H1 (cell line): ENCODE data around the gene ATP5F1E. TPM values are rescaled to one million over a fixed set of nuclear protein-coding genes. Genes with fewer than 3 reads are reported as not detected.

Experiments used
- CTCF ChIA-PET: fragments of 300-600 bp; sonication (Branson Sonifier 250); formaldehyde crosslinking; loops from one replicate; lab custom pipeline; 2021; ENCODE audit not compliant: partially characterized antibody; lab: Charles Lee
- POLR2A ChIA-PET: fragments of 300-600 bp; sonication (Branson Sonifier 250); formaldehyde crosslinking; loops from one replicate; lab custom pipeline; 2021; ENCODE audit warnings: inconsistent platforms; ENCODE audit not compliant: partially characterized antibody; lab: Charles Lee
- DNase-seq, 2 experiments: peaks; one replicate each; pipeline versions ENCODE4 v3.0.0 to v3.0.0-alpha.2; 2010 to 2022; ENCODE audit warnings: low spot score in 2 of 2, low read depth in 1 of 2, mixed read lengths in 1 of 2
- FAIRE-seq: peaks from 2 replicates; lab custom pipeline; 2011; peaks lifted over from hg19 to GRCh38; lab: Jason Lieb, UNC
- H2AFZ ChIP-seq: 2 replicates; pipeline ENCODE4 v1.8.1; 2012; ENCODE audit warnings: low read length, inconsistent platforms
- H2AK5ac ChIP-seq: 2 replicates; pipeline ENCODE4 v1.6.1; 2013; ENCODE audit warnings: low read depth, low read length
- H2BK120ac ChIP-seq: replicated peaks from 2 replicates; pipeline ENCODE3; 2013; ENCODE audit warnings: low read depth, low read length, inconsistent platforms
- H2BK12ac ChIP-seq: 2 replicates; pipeline ENCODE4 v1.6.1; 2013; ENCODE audit warnings: low read depth, low read length
- H2BK15ac ChIP-seq: 2 replicates; pipeline ENCODE4 v1.6.1; 2013; ENCODE audit warnings: low read length
- H2BK20ac ChIP-seq: 2 replicates; pipeline ENCODE4 v1.6.1; 2013; ENCODE audit warnings: low read length
- H2BK5ac ChIP-seq: 2 replicates; pipeline ENCODE4 v1.6.1; 2013; ENCODE audit warnings: low read depth, low read length
- H3K14ac ChIP-seq: 2 replicates; pipeline ENCODE4 v1.6.1; 2013; ENCODE audit warnings: inconsistent platforms; ENCODE audit not compliant: insufficient read length
- H3K18ac ChIP-seq: 2 replicates; pipeline ENCODE4 v1.6.1; 2013; ENCODE audit warnings: low read length; ENCODE audit errors: extremely low read depth
- H3K23ac ChIP-seq: 2 replicates; pipeline ENCODE4 v1.6.1; 2013; ENCODE audit warnings: inconsistent platforms; ENCODE audit not compliant: insufficient read length
- H3K23me2 ChIP-seq: 2 replicates; pipeline ENCODE4 v1.6.1; 2013; ENCODE audit warnings: low read depth, low read length
- H3K27ac ChIP-seq: 2 replicates; pipeline ENCODE4 v1.6.1; 2011; ENCODE audit warnings: low read depth, low read length, inconsistent platforms
- H3K27me3 ChIP-seq, 4 experiments: replicated peaks in 1 of 4; 1 replicate in 1 of 4; 2 replicates in 3 of 4; pipeline versions ENCODE4 v1.6.1 to v1.8.1; 2011 to 2013; ENCODE audit warnings: low read length in 3 of 4, mild to moderate bottlenecking in 3 of 4, inconsistent platforms in 2 of 4, mixed read lengths in 2 of 4, moderate library complexity in 1 of 4; ENCODE audit not compliant: control insufficient read depth in 3 of 4, insufficient read depth in 3 of 4; ENCODE audit errors: extremely low read depth in 1 of 4
- H3K36me3 ChIP-seq, 4 experiments: 2 replicates each; pipeline versions ENCODE4 v1.6.1 to v1.8.1; 2011 to 2013; ENCODE audit warnings: mild to moderate bottlenecking in 4 of 4, low read length in 3 of 4, moderate library complexity in 2 of 4, control low read depth in 1 of 4, inconsistent platforms in 1 of 4; ENCODE audit not compliant: insufficient read depth in 4 of 4, control insufficient read depth in 2 of 4
- H3K4ac ChIP-seq: replicated peaks from 2 replicates; pipeline ENCODE3; 2013; ENCODE audit warnings: low read length, low read depth, mixed read lengths, inconsistent platforms; ENCODE audit not compliant: insufficient read length
- H3K4me1 ChIP-seq, 4 experiments: replicated peaks in 1 of 4; 1 replicate in 1 of 4; 2 replicates in 3 of 4; pipeline versions ENCODE4 v1.6.1 to v1.8.1; 2011 to 2013; ENCODE audit warnings: low read length in 3 of 4, inconsistent platforms in 2 of 4, mixed read lengths in 1 of 4; ENCODE audit not compliant: insufficient read depth in 4 of 4, control insufficient read depth in 3 of 4
- H3K4me2 ChIP-seq, 2 experiments: 2 replicates each; pipeline versions ENCODE4 v1.6.1 to v1.8.1; 2011 to 2013; ENCODE audit warnings: low read depth in 2 of 2, low read length in 2 of 2, control low read depth in 1 of 2, inconsistent platforms in 1 of 2, mild to moderate bottlenecking in 1 of 2; ENCODE audit not compliant: insufficient read depth in 1 of 2
- H3K4me3 ChIP-seq, 4 experiments: fragments of 200-600, 300-600 bp in 1 of 4; sonication (generic), shearing (Covaris generic), sonication (Bioruptor Twin) in 1 of 4; 2 replicates each; pipeline versions ENCODE4 v1.5.1 to v1.8.1; 2011 to 2016; ENCODE audit warnings: low read length in 4 of 4, low read depth in 3 of 4, control low read depth in 2 of 4, inconsistent platforms in 2 of 4, mild to moderate bottlenecking in 2 of 4, mixed read lengths in 1 of 4, moderate library complexity in 1 of 4; ENCODE audit not compliant: insufficient read depth in 2 of 4; ENCODE audit errors: extremely low read depth in 1 of 4
- H3K56ac ChIP-seq: replicated peaks from 2 replicates; pipeline ENCODE3; 2013; ENCODE audit warnings: low read depth, mild to moderate bottlenecking, mixed read lengths, low read length, inconsistent platforms; ENCODE audit not compliant: insufficient read length
- H3K79me1 ChIP-seq: 2 replicates; pipeline ENCODE4 v1.6.1; 2013; ENCODE audit warnings: low read depth, low read length, control low read depth
- H3K79me2 ChIP-seq, 2 experiments: 2 replicates each; pipeline versions ENCODE4 v1.6.1 to v1.8.1; 2012 to 2013; ENCODE audit warnings: low read length in 2 of 2, mild to moderate bottlenecking in 2 of 2, inconsistent platforms in 1 of 2; ENCODE audit not compliant: insufficient read depth in 2 of 2, control insufficient read depth in 1 of 2
- H3K9ac ChIP-seq, 4 experiments: replicated peaks in 1 of 4; 1 replicate in 1 of 4; 2 replicates in 3 of 4; pipeline versions ENCODE4 v1.6.1 to v1.8.1; 2011 to 2013; ENCODE audit warnings: low read depth in 3 of 4, low read length in 3 of 4, control low read depth in 2 of 4, mild to moderate bottlenecking in 2 of 4, moderate library complexity in 2 of 4, inconsistent platforms in 1 of 4; ENCODE audit errors: extremely low read depth in 1 of 4
- H3K9me3 ChIP-seq, 2 experiments: 2 replicates each; pipeline versions ENCODE4 v1.6.1 to v1.8.1; 2012 to 2013; ENCODE audit warnings: mild to moderate bottlenecking in 2 of 2, moderate library complexity in 2 of 2, control low read depth in 1 of 2, inconsistent platforms in 1 of 2, low read depth in 1 of 2, low read length in 1 of 2, mixed read lengths in 1 of 2; ENCODE audit not compliant: insufficient read depth in 2 of 2
- H4K20me1 ChIP-seq, 2 experiments: replicated peaks in 1 of 2; 2 replicates each; pipeline versions ENCODE3 to v1.8.1; 2011 to 2013; ENCODE audit warnings: inconsistent platforms in 2 of 2, low read length in 2 of 2, mild to moderate bottlenecking in 1 of 2; ENCODE audit not compliant: insufficient read depth in 2 of 2, control insufficient read depth in 1 of 2
- H4K5ac ChIP-seq: 2 replicates; pipeline ENCODE4 v1.6.1; 2013; ENCODE audit warnings: low read length, low read depth, mixed read lengths, inconsistent platforms; ENCODE audit not compliant: insufficient read length
- H4K8ac ChIP-seq: 2 replicates; pipeline ENCODE4 v1.8.0; 2013; ENCODE audit warnings: mild to moderate bottlenecking, moderate library complexity, low read length, inconsistent platforms; ENCODE audit not compliant: insufficient read depth; ENCODE audit errors: extremely low read depth
- H4K91ac ChIP-seq: replicated peaks from 2 replicates; pipeline ENCODE3; 2013; ENCODE audit warnings: low read length, mixed read lengths, inconsistent platforms; ENCODE audit not compliant: insufficient read length
- CTBP2 ChIP-seq: IDR thresholded peaks from 2 replicates; pipeline ENCODE4 v1.7.0; 2011; ENCODE audit warnings: borderline replicate concordance, mild to moderate bottlenecking, moderate library complexity, mixed read lengths, low read length; ENCODE audit not compliant: insufficient read depth, insufficient read length
- FOSL1 ChIP-seq: IDR thresholded peaks from 2 replicates; pipeline ENCODE4 v1.6.1; 2011; ENCODE audit warnings: mild to moderate bottlenecking, low read depth, low read length, moderate library complexity; ENCODE audit not compliant: insufficient read depth
- KDM1A ChIP-seq: fragments of 200-600, 300-600 bp; sonication (generic); IDR thresholded peaks from 2 replicates; pipeline ENCODE4 v1.7.1; 2016; ENCODE audit warnings: mild to moderate bottlenecking, low read length, borderline replicate concordance
- NRF1 ChIP-seq: IDR thresholded peaks from 2 replicates; pipeline ENCODE4 v1.6.1; 2011; ENCODE audit warnings: mild to moderate bottlenecking, low read depth, low read length, improper control_type of control experiment
- RBBP5 ChIP-seq: IDR thresholded peaks from 2 replicates; pipeline ENCODE4 v1.7.1; 2012; ENCODE audit warnings: low read depth, mild to moderate bottlenecking, inconsistent platforms, low read length, moderate library complexity, borderline replicate concordance
- RFX5 ChIP-seq: IDR thresholded peaks from 2 replicates; pipeline ENCODE4 v1.6.1; 2011; ENCODE audit warnings: low read depth, low read length, improper control_type of control experiment, borderline replicate concordance
- YY1 ChIP-seq: IDR thresholded peaks from 2 replicates; pipeline ENCODE4 v1.6.1; 2011; ENCODE audit warnings: low read depth, mild to moderate bottlenecking, low read length
- WGBS, 2 experiments: shearing (Covaris generic) in 1 of 2; methylation state at CpG; one replicate each; pipeline versions ENCODE4 v1.1.6 to v1.1.7; 2013 to 2015; ENCODE audit warnings: low lambda C conversion rate in 2 of 2, mixed read lengths in 2 of 2, inconsistent platforms in 1 of 2, low coverage in 1 of 2, missing lambda C conversion rate in 1 of 2; ENCODE audit not compliant: insufficient replicate concordance in 2 of 2, insufficient coverage in 1 of 2, insufficient read length in 1 of 2; ENCODE audit errors: extremely low coverage in 1 of 2, missing lambda C conversion rate in 1 of 2; 5-methylcytosine and 5-hydroxymethylcytosine counted together
- polyA plus RNA-seq, 7 experiments: library from polyadenylated mRNA; depleted of rRNA in 3 of 7; stranded (reverse) in 5 of 7; unstranded in 2 of 7; fragments of >200 nt in 5 of 7; fragments of 200-250 nt in 2 of 7; gene quantifications; 1 replicate in 5 of 7; 2 replicates in 1 of 7; 4 replicates in 1 of 7; pipeline versions ENCODE4 v1.2.1 to v1.2.3, GENCODE V29; 2011 to 2013; ENCODE audit warnings: missing spikeins in 2 of 7, mixed read lengths in 2 of 7
- total RNA-seq: library from RNA; stranded (reverse); fragmentation: NEBNext Ultra II Directional; extraction: Animal tissue kit (Norgen Biotek cat#: 25700); gene quantifications from 2 replicates; pipeline ENCODE4 v1.2.1, GENCODE V29; 2021

Gene ATP5F1E
- total and polyA plus RNA-seq, 2 of the 8 experiments (the other 6 are each of a cell fraction or from before 2014, with no cell fraction given) = 15.7 to 47.8 TPM

- CTCF ChIA-PET = interaction anchor here (1.4 kb wide), 1 partner anchor 163 kb away, joined by 3 read pairs; no protein-coding TSS in a partner anchor
- WGBS, 2 experiments = 95% methylated on average over 3 of the region's 3 CpGs; no CpG with 5 or more reads in 1 of the 2 experiments
Observed at GRCh38 chr20:59044796-59045195, 12.7 kb upstream of the ATP5F1E start.

More at GRCh38 chr20:59044796-59045195, 12.7 kb upstream of the ATP5F1E start:
- Histone ChIP-seq H2BK5ac (no peak overlapping the region), H3K9ac (no peak overlapping the region), H3K4ac (no peak overlapping the region), H2AK5ac (no peak overlapping the region), H3K4me2 (no peak overlapping the region), H2BK120ac (no peak overlapping the region), H3K56ac (no peak overlapping the region), H3K4me3 (no peak overlapping the region), H2AFZ (no peak overlapping the region), H4K5ac (no peak overlapping the region), H4K8ac (no peak overlapping the region), H3K23me2 (peaks cover 2% of the 10 kb centered on the region; the same call in 1 of the 2 replicates), H4K91ac (no peak overlapping the region), H2BK12ac (no peak overlapping the region), H3K27me3 (no peaks in the 10 kb centered on the region), H4K20me1 (no peaks in the 10 kb centered on the region), H3K36me3 (no peaks in the 10 kb centered on the region), H3K23ac (no peak overlapping the region)
- FAIRE-seq (no peak), DNase-seq (no peak)
- TF ChIP-seq RFX5 (no peak), RBBP5 (no peak), NRF1 (no peak), FOSL1 (no peak), YY1 (no peak), KDM1A (no peak), CTBP2 (no peak)
- TF ChIP-seq, all 59 proteins: peak for 0
- Histone ChIP-seq H2BK20ac (no peak overlapping the region), H3K27ac (no peak overlapping the region), H3K14ac (no peak overlapping the region), H2BK15ac (no peak overlapping the region), H3K79me1 (no peaks in the 10 kb centered on the region; the same call in 1 of the 2 replicates), H3K9me3 (no peaks in the 10 kb centered on the region; a peak in 1 of 4 replicates), H3K18ac (no peak overlapping the region), H3K4me1 (peaks cover 0 to 4% (median 0%) of the 10 kb centered on the region in 4 experiments; a peak in 1 of 7 replicates), H3K79me2 (peaks cover 10 to 23% of the 10 kb centered on the region in 2 experiments; a peak in 3 of 4 replicates)
- POLR2A ChIA-PET = no interaction called here
